ENCODE results near the gene OR2W1.

The OR2W1 gene

GRCh38 chr6:29045075-29045474 is at the start of gene OR2W1:
Gene OR2W1, minus strand, starts transcription at chr6:29045175. Its CDS starts 0 bp downstream, at chr6:29045175.
- no peak within 1 kb of the TSS for H3K4me3 ChIP-seq (IDR thresholded peaks at IDR 0.05; ENCODE audit: insufficient read depth, low read depth, low read length)
- H3K9ac ChIP-seq = no peak within 1 kb of the TSS
- TF ChIP-seq CTCF (conservative IDR thresholded peaks at IDR 0.05; ENCODE audit: low read depth, low read length) = no peak
- H3K27me3 ChIP-seq (ENCODE audit: insufficient read depth, low read depth) = no peaks in the 10 kb centered on the region
- H3K4me2 ChIP-seq = no peak within 1 kb of the TSS
- no peak within 1 kb of the TSS for H2AFZ ChIP-seq (ENCODE audit: low read depth)
- H3K79me2 ChIP-seq (ENCODE audit: insufficient read depth, low read depth) = no peaks in the 10 kb centered on the region
- no peak within 1 kb of the TSS for H3K27ac ChIP-seq
- H3K4me1 ChIP-seq (ENCODE audit: low read depth, poor library complexity, severe bottlenecking) = no peaks in the 10 kb centered on the region
- no peaks in the 10 kb centered on the region for H4K20me1 ChIP-seq (ENCODE audit: insufficient read depth)
- H3K36me3 ChIP-seq (ENCODE audit: insufficient read depth) = no peaks in the 10 kb centered on the region; the same call in 1 of the 2 replicates

GRCh38 chr6:29092957-29093356 is 48.0 kb upstream of the OR2W1 start:
- no peaks in the 10 kb centered on the region for H3K4me1 ChIP-seq (ENCODE audit: low read depth, poor library complexity, severe bottlenecking)
- no peaks in the 10 kb centered on the region for H3K27me3 ChIP-seq (ENCODE audit: insufficient read depth, low read depth)
- no peaks in the 10 kb centered on the region for H3K36me3 ChIP-seq (ENCODE audit: insufficient read depth)
- H2AFZ ChIP-seq (ENCODE audit: low read depth) = no peak overlapping the region
- no peak overlapping the region for H3K4me3 ChIP-seq (IDR thresholded peaks at IDR 0.05; ENCODE audit: insufficient read depth, low read depth, low read length)
- no peak overlapping the region for H3K27ac ChIP-seq
- no peaks in the 10 kb centered on the region for H4K20me1 ChIP-seq (ENCODE audit: insufficient read depth)
- no peak overlapping the region for H3K4me2 ChIP-seq
- H3K79me2 ChIP-seq (ENCODE audit: insufficient read depth, low read depth) = no peaks in the 10 kb centered on the region
- no peak for TF ChIP-seq CTCF (conservative IDR thresholded peaks at IDR 0.05; ENCODE audit: low read depth, low read length)
- H3K9ac ChIP-seq = no peak overlapping the region

- H3K4me2 ChIP-seq = no peak within 1 kb of the TSS
- no peaks in the 10 kb centered on the region for H3K27me3 ChIP-seq (ENCODE audit: insufficient read depth, low read depth)
- no peaks in the 10 kb centered on the region for H3K36me3 ChIP-seq (ENCODE audit: insufficient read depth)
- no peak for TF ChIP-seq CTCF (conservative IDR thresholded peaks at IDR 0.05; ENCODE audit: low read depth, low read length)
- no peak within 1 kb of the TSS for H2AFZ ChIP-seq (ENCODE audit: low read depth)
- no peak within 1 kb of the TSS for H3K9ac ChIP-seq
- H3K27ac ChIP-seq = no peak within 1 kb of the TSS
- no peaks in the 10 kb centered on the region for H3K4me1 ChIP-seq (ENCODE audit: low read depth, poor library complexity, severe bottlenecking)
- no peaks in the 10 kb centered on the region for H3K79me2 ChIP-seq (ENCODE audit: insufficient read depth, low read depth)
- no peaks in the 10 kb centered on the region for H4K20me1 ChIP-seq (ENCODE audit: insufficient read depth)
- no peak within 1 kb of the TSS for H3K4me3 ChIP-seq (IDR thresholded peaks at IDR 0.05; ENCODE audit: insufficient read depth, low read depth, low read length)
These were observed 42.2 kb upstream of the OR2W1 start, which contains the start of gene OR2B3 for GRCh38 chr6:29087213-29087612. Gene OR2B3, minus strand, starts transcription at chr6:29087313. Its CDS starts 65 bp downstream, at chr6:29087248.

- Histone ChIP-seq H3K27ac (no peak overlapping the region), H2AFZ (ENCODE audit: low read depth) (no peak overlapping the region), H3K4me3 (IDR thresholded peaks at IDR 0.05; ENCODE audit: insufficient read depth, low read depth, low read length) (no peak overlapping the region), H3K9ac (no peak overlapping the region), H3K79me2 (ENCODE audit: insufficient read depth, low read depth) (no peaks in the 10 kb centered on the region), H3K36me3 (ENCODE audit: insufficient read depth) (no peaks in the 10 kb centered on the region), H3K4me2 (no peak overlapping the region), H3K4me1 (ENCODE audit: low read depth, poor library complexity, severe bottlenecking) (no peaks in the 10 kb centered on the region), H3K27me3 (ENCODE audit: insufficient read depth, low read depth) (no peaks in the 10 kb centered on the region), H4K20me1 (ENCODE audit: insufficient read depth) (no peaks in the 10 kb centered on the region)
- TF ChIP-seq CTCF (conservative IDR thresholded peaks at IDR 0.05; ENCODE audit: low read depth, low read length) = no peak
These were observed 37.5 kb upstream of the OR2W1 start for GRCh38 chr6:29082457-29082856.

Measured in KMS-11 (cell line).